Bronchial epithelial cell (primary cell): ENCODE results near the gene COPA. TPM values are rescaled to one million over a fixed set of nuclear protein-coding genes. Genes with fewer than 3 reads are reported as not detected.

Experiments used
- DNase-seq: peaks from one replicate; pipeline ENCODE4 v3.0.0-alpha.2; 2010; ENCODE audit warnings: low read depth
- FAIRE-seq: peaks from 2 replicates; lab custom pipeline; 2011; peaks lifted over from hg19 to GRCh38; lab: Jason Lieb, UNC
- H3K27me3 ChIP-seq: 2 replicates; pipeline ENCODE4 v1.5.1; 2011; ENCODE audit warnings: low read length; ENCODE audit not compliant: control insufficient read depth, insufficient read depth
- H3K36me3 ChIP-seq: 2 replicates; pipeline ENCODE4 v1.5.1; 2011; ENCODE audit warnings: low read length; ENCODE audit not compliant: control insufficient read depth, insufficient read depth
- H3K4me3 ChIP-seq: 2 replicates; pipeline ENCODE4 v1.5.1; 2011; ENCODE audit warnings: mild to moderate bottlenecking, low read depth, low read length, control low read depth
- total RNA-seq: library from RNA; depleted of rRNA; stranded (reverse); fragments of >200 nt; gene quantifications from 2 replicates; pipeline ENCODE4 v1.2.1, GENCODE V29; 2014
- TF ChIP-seq, protein P1 (sequence below): IDR thresholded peaks from 2 replicates; pipeline ENCODE4 v1.5.1; 2011; ENCODE audit warnings: mild to moderate bottlenecking, moderate library complexity, low read length, control low read depth, inconsistent platforms; ENCODE audit not compliant: insufficient read depth, severe bottlenecking

COPA gene
- total RNA-seq, 1 donor from 2014 or later, result 136 TPM

DNA sequence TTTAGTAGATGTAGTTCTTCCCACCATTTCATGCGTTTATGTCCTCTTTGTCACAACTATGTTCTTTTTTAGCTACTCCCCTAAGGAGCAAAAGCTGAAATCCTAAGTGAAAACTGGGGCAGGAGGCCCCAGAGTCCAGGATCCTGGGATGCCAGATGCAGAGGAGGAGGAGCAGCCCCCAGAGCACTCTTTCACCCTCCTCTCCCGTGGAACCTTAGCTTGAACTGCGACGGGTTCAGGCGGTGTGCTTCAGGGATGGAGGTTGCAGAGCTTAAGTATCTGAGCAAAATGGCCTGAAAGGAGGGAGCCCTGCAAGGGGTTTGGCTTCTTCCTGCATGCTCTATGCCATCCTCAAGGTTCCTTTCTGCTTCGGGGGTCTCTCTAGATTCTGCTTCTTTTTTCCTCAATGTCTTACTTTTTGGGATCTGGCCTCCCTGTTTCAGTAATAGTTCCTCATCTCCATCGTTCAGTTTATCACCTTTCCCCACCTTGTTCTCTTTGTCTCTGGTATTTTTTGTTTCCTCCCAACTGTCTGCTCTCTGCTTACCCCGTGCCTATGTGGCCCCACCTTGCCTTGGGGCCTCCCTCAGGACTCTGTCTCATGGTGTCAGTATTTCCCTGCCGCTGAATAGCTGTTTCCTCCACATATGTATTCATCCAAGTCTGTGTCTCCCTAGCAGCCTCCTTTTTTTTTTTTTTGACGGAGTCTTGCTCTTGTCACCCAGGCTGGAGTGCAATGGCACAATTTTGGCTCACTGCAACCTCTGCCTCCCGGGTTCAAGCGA lies 21.1 kb upstream of the COPA start:
- TF ChIP-seq, protein P1, sequence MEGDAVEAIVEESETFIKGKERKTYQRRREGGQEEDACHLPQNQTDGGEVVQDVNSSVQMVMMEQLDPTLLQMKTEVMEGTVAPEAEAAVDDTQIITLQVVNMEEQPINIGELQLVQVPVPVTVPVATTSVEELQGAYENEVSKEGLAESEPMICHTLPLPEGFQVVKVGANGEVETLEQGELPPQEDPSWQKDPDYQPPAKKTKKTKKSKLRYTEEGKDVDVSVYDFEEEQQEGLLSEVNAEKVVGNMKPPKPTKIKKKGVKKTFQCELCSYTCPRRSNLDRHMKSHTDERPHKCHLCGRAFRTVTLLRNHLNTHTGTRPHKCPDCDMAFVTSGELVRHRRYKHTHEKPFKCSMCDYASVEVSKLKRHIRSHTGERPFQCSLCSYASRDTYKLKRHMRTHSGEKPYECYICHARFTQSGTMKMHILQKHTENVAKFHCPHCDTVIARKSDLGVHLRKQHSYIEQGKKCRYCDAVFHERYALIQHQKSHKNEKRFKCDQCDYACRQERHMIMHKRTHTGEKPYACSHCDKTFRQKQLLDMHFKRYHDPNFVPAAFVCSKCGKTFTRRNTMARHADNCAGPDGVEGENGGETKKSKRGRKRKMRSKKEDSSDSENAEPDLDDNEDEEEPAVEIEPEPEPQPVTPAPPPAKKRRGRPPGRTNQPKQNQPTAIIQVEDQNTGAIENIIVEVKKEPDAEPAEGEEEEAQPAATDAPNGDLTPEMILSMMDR, result no peak
- H3K36me3 ChIP-seq, result peaks cover 4% of the 10 kb centered on the region
- FAIRE-seq (no peak), DNase-seq (no peak)
- no peak overlapping the region for H3K4me3 ChIP-seq
- no peaks in the 10 kb centered on the region for H3K27me3 ChIP-seq

DNA sequence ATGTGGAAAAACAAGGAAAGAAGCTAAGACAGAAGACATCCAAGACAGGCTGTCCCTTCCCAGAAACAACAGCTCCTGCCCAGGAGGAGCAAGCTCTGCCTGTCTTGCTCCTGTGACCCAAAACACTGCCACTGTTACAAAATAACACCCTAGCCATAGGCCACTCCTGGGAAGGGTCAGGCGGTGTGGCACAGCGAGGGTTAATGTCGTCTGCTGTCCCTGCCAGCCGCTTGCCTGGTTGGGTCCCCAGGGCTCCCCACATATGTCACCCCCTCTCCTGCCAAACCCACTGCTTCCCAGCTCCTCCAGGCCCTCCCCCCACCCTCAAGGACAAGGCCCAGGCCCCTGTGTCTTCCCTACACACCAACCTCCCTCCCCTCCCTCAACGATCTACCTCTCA lies 20.0 kb upstream of the COPA start:
- no peak for FAIRE-seq
- peaks cover 4% of the 10 kb centered on the region for H3K36me3 ChIP-seq
- H3K4me3 ChIP-seq, result no peak overlapping the region
- no peak for DNase-seq
- TF ChIP-seq, protein P1, result no peak
- no peaks in the 10 kb centered on the region for H3K27me3 ChIP-seq

- FAIRE-seq, result no peak
- no peak for DNase-seq
- TF ChIP-seq, protein P1, result no peak
Measured at GRCh38 chr1:160362168-160362957, 19.3 kb upstream of the COPA start.

DNA sequence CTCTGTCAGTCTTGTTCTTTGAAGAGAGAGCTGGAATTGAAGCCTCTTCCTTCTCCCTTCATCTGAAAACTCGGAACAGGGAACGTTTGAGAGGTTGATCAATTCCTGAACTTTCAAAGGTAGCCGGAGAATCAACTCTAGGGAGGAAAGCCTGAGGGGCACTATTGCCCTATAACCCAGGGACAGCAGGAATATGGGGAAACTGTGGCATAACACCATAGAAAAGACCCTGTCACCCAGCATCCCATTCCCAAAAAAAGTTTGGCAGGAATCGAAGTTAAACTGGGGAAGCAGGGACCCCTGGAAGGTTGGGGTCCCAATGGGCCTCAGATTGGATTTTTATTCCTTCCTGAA lies 18.7 kb upstream of the COPA start:
- no peak for DNase-seq
- FAIRE-seq, result no peak
- TF ChIP-seq, protein P1, result no peak
- H3K27me3 ChIP-seq, result no peaks in the 10 kb centered on the region
- H3K4me3 ChIP-seq, result no peak overlapping the region
- peaks cover 6% of the 10 kb centered on the region for H3K36me3 ChIP-seq

More at GRCh38 chr1:160362168-160362957, 19.3 kb upstream of the COPA start:
- peaks cover 5% of the 10 kb centered on the region for H3K36me3 ChIP-seq
- no peak overlapping the region for H3K4me3 ChIP-seq
- no peaks in the 10 kb centered on the region for H3K27me3 ChIP-seq

- Histone ChIP-seq H3K27me3 (no peaks in the 10 kb centered on the region), H3K4me3 (no peak overlapping the region), H3K36me3 (peaks cover 9% of the 10 kb centered on the region)
- no peak for FAIRE-seq
- DNase-seq, result no peak
- TF ChIP-seq, protein P1, result no peak
Measured at GRCh38 chr1:160361199-160361598, 18.1 kb upstream of the COPA start.
